Prostate gland (tissue), 2 donors: ENCODE measurements around the gene GRIA3.

ENCODE experiments used
- POLR2A ChIP-seq: fragments of 450-650 bp; IDR thresholded peaks from one replicate; pipeline ENCODE4 v1.6.1; 2016; ENCODE audit warnings: antibody characterized with exemption, mild to moderate bottlenecking
- TF ChIP-seq, protein P1 (sequence below), 4 experiments: fragments of 200-600 bp in 2 of 4; fragments of 450-650 bp in 2 of 4; sonication (generic) in 2 of 4; IDR thresholded peaks; 1 replicate in 3 of 4; 2 replicates in 1 of 4; pipeline ENCODE4 v1.5.1; 2016 to 2019; ENCODE audit warnings: antibody characterized with exemption in 4 of 4, mild to moderate bottlenecking in 2 of 4, moderate library complexity in 2 of 4

DNA sequence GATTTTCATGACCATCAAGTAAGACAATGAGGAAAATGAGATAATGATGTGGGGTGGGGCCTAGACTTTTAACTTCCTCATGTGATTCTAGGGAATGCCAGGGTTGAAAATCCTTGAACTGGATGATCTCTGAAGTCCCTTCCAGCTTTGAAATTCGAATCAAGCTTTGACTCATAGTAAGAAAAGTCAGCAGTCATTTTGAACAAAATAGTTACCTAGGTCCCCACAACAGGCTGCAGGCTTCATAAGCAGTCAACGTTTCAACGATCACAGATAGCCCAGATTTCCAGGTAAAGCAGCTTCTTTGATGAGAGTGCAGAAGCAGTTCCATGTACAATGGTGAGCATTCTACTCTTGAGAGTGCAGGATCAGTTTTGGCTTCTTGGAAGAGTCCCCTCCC lies 93.7 kb downstream of the GRIA3 start:
- TF ChIP-seq, protein P1, sequence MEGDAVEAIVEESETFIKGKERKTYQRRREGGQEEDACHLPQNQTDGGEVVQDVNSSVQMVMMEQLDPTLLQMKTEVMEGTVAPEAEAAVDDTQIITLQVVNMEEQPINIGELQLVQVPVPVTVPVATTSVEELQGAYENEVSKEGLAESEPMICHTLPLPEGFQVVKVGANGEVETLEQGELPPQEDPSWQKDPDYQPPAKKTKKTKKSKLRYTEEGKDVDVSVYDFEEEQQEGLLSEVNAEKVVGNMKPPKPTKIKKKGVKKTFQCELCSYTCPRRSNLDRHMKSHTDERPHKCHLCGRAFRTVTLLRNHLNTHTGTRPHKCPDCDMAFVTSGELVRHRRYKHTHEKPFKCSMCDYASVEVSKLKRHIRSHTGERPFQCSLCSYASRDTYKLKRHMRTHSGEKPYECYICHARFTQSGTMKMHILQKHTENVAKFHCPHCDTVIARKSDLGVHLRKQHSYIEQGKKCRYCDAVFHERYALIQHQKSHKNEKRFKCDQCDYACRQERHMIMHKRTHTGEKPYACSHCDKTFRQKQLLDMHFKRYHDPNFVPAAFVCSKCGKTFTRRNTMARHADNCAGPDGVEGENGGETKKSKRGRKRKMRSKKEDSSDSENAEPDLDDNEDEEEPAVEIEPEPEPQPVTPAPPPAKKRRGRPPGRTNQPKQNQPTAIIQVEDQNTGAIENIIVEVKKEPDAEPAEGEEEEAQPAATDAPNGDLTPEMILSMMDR (IDR thresholded peaks at IDR 0.05): no peak
- no peak for TF ChIP-seq POLR2A
